HG02970 (cell line): Measurements from ENCODE around the gene LYRM7.
"Not testable (repeated sequence)": the region's sequence is repeated elsewhere in the genome, so short reads cannot be mapped to it uniquely, and the experiment has no call there.

Experiments
- ATAC-seq: cut with Tn5 transposase; IDR thresholded peaks from one replicate; pipeline ENCODE4 v1.9.1; 2021; ENCODE audit warnings: mild to moderate bottlenecking, moderate library complexity, moderate number of reproducible peaks; ENCODE audit not compliant: unreplicated experiment, low FRiP score

Gene LYRM7

GRCh38 chr5:131254025-131254424, 83.3 kb downstream of the LYRM7 start:
- ATAC-seq, result not testable (repeated sequence)

- no peak for ATAC-seq
Observed at GRCh38 chr5:131254741-131255140, 84.0 kb downstream of the LYRM7 start.
